Stomach (tissue), 4 donors: Measurements from ENCODE around the gene XPO5.

Experiments used
- EP300 ChIP-seq: sonication (generic); formaldehyde crosslinking; IDR thresholded peaks from one replicate; pipeline ENCODE4 v1.6.1; 2017; ENCODE audit warnings: antibody characterized with exemption
- POLR2AphosphoS5 ChIP-seq, 3 donors: sonication (generic); formaldehyde crosslinking; IDR thresholded peaks; one replicate each; pipeline ENCODE4 v1.6.1; 2016; ENCODE audit warnings: antibody characterized with exemption in 3 of 3

GRCh38 chr6:43608807-43609206 lies 33.0 kb upstream of the XPO5 start:
- TF ChIP-seq POLR2AphosphoS5 (IDR thresholded peaks at IDR 0.05) (no peak), EP300 (no peak)
